SK-N-DZ (cell line): ENCODE results near the gene CITED2.

Experiments
- DNase-seq: peaks from one replicate; pipeline ENCODE4 v3.0.0-alpha.2; 2015; ENCODE audit warnings: low spot score

Gene CITED2

DNA sequence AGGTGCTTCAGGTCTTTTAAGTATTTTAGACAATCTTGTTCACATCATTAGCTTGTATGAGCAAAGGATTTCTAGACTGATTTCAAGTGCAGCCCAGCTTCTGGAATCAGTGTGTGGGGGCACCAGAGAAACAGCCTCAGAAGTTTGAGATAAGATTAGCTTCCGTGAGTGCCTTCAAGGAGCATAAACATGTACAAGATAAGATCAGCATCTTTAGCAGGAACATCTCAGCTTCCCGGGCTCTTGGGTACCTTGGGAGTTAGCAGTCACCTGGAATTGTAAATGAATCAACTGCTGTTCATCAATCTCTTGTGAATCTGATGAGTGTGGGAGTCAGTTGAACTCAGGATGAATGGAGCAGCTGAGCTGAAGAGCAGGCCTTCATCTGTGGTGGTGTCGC is 12.0 kb upstream of the CITED2 start:
- peak; percentile 72 for DNase-seq

DNA sequence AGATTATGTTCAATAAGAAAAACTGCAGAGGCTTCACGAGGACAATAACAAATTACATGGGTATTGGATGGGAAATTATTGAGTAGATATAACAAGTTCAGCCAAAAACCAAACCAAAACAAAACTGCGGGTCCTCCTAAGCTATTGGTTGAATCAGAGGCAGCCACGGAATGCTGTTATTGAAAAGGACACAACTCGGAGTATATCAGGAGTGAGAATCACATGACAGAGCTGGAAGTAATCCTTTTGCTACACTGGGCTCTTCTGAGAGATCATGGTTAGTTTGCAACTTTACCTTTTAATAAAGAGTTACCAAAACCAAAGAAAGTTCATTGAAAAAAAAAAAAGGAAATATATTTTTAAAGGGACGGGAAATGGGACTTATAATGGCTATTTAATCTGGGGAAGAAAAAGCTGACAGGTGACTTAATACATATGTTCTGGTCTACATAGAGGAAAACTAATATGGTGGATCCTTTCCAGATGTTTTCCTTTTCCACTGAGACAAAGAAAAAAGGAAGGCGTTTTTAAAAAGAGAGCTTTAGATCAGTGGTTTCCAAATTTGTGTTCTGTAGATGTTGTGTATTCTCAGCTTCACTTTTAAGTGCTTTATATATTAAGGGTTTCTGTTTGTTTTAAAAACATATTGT is 6.9 kb upstream of the CITED2 start:
- no peak for DNase-seq

DNA sequence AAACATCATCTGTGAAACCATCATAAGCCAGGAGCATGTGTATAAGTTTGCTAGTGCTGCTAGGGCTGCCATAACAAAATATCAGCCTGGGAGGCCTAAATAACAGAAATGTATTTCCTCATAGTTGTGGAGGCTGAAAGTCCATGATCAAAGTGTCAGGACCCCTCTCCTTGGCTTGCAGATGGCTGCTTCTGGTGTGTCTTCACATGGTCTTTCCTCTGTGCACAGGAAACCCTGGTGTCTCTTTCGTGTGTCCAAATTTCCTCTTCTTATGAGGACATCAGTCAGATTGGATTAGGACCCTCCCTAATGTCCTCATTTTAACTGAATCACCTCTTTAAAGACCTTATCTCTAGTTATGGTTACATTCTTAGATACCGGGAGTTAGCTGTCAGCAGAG is 6.2 kb upstream of the CITED2 start:
- no peak for DNase-seq

DNA sequence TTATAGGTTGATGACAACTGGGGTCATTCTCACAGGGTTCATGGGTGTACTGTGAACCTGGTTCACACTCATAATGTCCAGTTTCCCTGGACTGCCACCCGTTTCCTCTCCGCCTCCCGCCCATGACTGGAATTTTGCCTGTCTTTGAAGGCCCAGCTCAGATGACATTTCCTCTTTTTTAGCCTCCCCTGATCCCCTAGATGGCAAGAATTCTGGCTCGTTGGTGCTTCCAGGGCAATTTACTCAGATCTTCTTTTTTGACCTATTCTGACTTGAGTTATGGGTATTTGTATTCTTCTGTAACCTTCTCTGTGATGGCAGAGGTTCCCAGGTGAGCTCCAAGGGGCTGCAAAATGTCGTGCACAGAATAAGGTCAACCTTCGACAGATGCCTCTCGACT is 5.7 kb upstream of the CITED2 start:
- DNase-seq: no peak

DNA sequence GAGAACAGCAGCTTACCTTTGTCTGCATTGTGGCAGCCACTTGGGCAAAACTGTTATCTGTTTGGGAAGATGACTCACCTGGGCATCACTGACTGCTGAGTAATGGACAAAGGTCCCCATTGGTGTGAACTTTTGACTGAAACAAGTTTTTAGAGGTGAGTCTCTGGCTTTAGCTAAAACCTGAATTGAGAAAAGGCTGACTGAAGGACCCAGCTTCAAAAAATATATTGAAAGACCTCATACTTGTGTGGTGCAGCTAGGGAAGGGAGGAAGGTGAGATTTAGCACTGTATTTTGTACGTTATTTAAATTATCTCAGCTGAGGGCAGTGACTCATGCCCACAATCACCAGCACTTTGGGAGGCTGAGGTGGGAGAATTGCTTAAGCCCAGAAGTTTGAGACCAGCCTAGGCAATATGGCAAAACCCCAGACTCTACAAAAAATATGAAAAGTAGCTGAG is 4.5 kb upstream of the CITED2 start:
- DNase-seq: no peak

DNA sequence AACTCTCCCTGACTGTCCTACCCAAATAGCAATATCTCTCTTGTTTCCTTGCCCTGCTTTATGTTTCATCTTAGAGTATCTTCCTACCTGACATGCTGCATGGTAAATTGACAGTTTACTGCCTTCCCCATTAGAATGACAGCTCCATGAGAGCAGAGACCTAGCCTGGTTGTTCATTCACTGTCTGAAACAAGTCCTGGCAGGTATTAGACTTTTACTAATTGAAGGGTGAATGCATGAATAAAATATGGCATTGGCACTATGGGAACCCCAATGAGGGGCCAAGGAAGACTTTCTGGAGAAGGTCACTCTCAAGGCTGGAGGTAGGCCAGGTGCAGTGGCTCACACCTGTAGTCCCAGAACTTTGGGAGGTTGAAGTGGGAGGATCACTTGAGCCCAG is 3.8 kb upstream of the CITED2 start:
- DNase-seq: no peak

DNA sequence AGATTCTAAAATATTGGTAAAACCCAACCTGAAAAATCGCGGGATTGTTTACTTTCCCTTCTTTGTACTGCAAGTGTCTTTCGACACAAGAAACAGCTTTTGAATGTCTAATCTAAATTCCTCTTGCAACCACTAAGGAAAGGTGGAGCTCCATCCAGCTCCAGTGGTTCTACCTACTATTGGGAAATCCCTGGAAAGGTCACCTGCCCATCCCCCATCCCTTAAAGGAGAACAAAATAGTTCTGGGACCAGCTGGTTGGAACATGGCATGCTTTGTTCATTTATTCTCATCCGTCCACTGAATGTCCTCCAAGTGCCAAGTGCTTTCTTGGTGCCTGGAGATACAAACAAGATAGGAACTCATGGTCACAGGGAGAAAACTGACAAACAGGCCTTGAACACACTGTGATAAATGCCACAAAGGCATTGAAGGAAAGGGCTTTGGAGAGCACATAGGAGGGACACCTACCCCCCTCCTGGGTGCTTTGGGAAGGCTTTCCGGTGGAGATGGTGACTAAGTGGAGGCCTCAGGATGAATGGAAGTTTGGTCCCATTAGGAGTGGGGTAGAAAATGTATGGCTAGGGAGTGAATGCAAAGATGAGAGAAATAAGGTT is 2.3 kb upstream of the CITED2 start:
- no peak for DNase-seq

DNA sequence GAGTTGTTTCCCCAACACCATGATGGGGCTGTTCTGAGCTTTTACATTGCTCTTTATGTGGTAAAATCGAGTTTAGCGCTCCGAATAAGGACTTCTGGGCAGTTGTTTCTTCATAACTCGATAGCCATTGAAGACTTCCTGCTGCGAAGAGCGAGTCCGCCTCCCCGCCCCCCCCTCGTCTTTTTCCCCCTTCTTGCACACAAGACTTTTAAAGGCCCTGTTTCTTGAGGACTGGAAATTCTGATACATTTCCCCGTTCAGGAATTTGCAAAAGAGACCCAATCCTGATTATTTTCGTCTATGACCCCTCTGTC is 1.5 kb upstream of the CITED2 start:
- no peak for DNase-seq

DNA sequence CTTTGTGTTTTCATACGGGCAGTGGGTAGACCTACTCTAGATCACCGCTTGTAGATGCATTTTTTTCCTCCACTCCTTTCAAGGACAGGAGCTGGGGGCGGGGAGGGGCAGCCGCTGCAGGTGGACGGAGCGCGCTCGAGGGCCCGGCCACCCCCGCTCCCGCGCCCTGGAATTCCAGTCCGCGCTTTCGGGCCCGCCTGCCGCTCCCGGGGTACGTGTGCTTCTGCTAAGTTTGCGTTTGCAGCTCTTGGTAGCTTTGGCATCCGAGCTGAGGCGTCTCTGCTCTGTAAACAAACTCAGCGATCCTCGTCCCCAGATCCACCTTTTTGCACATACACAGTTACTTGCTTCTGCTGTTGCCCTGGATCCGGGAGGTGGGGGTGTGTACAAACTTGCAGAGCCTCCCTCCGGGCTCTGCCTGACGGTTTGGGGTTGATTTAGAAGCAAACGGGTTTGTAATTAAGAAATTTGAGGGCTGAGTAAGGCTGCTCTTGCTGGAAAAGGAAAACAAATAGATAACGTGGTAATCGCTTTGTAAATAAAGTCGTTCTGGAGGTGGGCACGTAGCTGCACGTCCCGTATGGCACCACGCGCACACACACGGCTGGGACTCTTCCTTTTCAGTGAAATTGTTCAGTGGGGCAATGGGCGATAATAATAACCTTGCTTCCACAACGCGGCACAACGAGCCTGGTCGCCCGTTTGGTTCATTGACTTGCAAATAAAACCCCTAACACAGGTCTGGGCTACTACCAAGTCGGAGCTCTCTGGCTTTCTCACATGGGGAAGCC is 973 bp upstream of the CITED2 start:
- DNase-seq: peak; percentile 96

DNA sequence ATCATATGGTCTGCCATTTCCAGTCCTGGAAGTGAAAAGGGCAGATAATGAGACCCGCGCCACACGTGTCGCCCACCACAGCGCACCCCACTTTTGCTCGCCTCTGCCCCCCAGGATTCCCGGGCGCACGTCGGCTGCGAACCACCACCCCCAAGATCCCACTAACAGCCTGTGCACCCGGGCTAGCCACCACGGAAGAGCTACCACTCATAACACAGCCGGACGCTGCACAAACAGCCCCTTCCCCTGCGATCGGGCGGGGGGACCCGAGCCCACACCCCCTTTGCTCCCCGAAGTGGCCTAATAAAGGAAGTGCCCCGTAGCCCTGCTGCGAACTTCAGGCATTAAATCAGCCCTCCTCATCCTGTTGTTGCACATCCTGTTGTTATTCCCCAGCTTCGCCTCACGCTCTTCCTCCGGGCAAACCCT is 506 bp downstream of the CITED2 start:
- DNase-seq: no peak

DNA sequence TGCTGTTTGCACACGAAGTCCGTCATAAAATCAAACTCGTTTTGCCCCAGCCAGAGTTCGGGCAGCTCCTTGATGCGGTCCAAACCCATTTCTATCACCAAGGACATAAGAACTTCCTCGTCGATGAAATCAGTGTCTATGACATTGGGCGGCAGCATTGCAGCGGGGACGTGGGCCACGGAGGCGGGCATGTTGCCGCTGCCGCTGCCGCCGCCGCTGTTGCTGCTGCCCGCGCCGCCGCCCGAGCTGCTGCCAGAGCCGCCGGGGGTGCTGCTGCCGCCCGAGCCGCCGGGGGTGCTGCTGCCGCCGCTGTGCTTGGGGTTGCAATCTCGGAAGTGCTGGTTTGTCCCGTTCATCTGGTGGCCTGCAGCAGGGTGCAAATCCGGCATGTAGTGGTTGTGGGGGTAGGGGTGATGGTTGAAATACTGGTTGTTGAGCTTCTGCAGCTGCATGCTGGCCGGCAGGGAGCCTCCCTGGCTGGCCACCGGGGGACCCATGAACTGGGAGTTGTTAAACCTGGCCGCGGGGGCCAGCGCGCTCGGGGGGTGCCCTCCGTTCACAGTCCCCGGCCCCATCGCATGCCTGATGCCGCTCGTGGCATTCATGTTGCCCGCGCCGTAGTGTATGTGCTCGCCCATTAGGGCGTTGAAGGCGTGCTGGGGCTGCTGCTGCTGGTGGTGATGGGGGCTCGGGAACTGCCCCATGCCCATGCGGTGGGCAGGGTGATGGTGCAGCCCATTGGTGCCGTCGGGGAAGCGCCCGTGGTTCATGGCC is 1.1 kb downstream of the CITED2 start:
- peak; percentile 55 for DNase-seq

DNA sequence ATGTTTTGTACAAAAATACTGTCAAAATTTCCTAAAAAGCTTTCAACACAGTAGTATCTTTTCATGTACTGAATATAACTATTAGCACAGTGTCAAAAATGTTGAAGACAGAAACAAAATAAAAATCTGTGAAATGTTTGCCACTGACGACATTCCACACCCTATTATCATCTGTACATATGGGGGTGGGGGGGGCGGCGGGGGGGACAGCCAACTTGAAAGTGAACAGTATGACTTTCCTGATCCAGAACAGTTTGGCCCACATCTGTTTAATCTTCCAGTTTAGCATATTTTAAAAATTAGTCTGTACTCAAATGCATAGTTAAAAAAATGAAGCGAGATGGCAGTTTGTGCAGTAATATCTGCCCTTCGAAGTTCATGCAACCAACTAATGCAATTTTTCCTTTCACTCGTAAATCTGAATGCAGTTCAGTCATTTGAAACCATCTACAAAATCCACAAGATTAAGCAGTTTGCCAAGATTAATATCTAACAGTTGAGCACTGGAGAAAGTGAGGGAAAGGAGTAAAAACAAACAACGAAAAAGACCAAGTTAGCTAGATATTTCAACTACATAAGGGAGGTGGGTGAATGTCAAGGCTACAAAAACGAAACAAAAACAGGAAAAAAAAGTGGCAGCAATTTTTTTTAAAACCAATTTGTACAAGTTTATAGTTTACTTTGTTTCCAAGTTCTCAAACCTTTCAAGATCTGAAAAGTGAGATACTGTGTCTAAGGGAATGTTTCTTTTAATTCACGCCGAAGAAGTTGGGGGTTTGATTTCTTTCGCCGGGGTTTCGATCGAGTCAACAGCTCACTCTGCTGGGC is 1.9 kb downstream of the CITED2 start:
- DNase-seq: no peak

DNA sequence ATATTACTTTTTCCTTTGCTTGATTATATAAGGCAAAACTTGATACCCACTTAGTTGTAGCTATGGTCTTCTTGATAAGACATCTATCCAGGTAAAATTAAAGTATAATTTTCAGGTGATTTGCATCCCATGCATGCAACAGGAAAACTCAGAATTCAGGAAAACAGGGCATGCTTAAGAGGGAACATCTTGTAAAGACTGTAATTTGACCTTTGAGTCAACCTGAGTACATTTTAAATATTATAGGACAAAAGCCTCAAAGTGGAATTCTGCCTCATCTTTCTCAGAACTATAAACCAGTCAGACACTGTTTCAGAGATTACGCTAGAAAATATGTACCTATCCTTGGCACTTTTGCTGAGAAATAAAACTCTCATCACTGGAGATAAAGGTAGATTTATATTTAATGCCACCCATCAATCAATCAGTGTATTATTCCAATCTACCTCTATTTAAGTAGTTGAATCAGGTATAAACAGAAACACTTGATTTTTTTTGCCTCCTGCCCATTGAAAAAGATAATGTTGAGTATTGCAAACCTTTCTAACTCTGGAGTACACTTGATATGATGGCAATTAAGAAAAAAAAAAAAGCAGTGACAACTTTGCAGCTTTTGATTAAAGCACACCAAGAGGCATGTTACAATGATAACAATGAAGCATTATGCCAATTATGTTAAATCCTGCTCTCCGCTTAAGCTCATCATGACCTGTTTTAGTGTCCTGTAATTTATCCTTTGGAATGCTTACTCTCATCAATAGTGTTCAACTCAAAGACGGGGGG is 2.8 kb downstream of the CITED2 start:
- DNase-seq: no peak

DNA sequence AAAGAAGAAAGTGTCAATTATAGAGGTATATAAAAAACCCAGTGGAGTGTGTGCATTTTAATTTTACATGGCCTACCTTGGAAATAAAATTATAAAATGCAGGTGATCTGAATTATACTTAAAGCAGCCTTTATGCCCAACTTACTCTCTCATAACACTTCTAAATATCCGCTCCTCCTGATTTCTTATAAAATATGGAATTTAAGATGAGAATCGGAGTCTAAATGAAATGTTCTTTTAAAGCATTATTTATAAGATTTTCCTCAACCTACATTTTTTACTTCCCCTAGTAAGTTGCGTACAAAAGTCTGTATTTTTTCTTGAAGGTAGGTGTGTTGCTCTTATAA is 3.5 kb downstream of the CITED2 start:
- DNase-seq: no peak

DNA sequence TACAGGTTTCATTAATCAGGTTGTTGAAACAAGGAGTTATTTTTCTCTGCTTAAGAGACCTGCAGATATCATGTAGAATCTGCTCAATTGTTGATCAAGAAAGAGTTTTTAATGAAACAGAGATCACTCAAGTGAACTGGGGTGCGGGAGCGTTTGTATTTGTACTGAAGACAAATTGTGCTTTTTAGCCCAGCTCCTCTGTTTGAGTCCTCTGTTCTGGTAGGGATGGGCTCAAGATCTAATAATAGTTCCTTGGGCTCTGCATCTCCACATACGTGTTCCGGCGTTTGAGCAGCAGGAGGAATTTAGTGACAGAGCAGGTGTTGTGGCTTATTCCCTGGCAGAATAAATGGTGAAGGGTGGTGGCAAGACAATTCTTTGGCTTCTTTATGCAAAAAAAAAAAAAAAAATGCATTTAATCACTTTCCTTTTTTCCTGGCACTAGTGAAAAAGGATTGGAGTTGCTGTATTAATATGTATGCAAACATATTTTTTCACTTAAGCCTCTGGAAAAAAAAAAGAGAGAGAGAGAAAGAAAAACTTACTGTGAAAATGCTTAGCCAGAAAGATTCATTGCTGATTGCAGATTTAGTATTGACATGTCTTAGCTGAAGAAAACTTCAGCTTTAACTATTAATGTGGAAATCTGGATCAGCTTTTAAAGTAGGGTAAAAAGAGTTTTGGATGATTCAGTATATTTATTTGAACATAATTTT is 4.0 kb downstream of the CITED2 start:
- DNase-seq: no peak

DNA sequence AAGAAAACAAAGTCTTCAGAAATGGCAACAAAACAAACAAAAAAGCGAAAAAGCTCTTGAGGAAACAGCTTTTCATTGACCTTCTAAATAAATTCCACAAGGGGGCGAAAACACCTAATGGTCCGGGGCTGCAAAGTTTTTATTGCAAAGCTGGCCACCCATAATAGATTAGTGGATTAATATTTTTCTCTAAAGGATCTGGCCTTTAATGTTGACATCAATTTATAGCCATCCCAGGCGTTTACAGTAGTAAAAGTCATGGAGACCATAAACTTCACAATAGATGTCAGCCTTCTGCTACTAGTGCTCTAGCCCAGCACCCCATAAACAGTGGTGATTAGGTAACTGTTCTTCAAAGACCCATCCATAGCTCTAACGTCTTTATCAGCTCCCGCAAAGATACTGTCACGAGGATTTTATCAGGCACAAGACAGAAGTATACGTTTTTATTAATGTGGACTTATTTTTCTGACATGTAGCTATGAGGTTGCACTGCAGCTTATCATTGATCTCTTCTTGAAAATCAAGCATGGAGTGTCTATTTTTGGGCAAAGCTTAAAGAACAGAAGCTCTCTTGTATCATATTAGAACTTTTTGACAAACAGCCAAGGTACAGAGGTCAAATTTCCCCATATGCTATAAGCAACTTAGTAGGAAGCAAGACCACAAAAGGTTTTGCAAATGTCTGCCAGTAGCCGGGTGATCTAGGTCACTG is 4.7 kb downstream of the CITED2 start:
- peak; percentile 43 for DNase-seq

DNA sequence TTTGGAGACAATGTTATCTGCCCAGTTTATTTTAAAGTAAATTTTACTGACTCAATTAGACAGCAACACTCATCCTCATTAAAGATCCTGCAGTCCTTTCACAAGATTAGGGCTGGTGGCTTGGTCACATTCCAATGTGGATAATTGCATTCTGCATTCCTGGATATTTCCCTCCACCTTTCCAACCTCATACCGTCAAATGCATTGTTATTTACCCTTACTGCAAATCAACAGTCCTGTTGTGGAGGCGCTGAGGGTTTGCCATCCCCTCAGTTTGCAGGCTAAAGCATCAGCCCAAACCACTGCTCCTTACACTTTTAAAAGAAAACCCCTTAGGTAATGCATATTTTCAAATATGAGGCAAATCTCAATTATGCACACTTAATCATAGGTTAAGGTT is 5.4 kb downstream of the CITED2 start:
- DNase-seq: no peak

DNA sequence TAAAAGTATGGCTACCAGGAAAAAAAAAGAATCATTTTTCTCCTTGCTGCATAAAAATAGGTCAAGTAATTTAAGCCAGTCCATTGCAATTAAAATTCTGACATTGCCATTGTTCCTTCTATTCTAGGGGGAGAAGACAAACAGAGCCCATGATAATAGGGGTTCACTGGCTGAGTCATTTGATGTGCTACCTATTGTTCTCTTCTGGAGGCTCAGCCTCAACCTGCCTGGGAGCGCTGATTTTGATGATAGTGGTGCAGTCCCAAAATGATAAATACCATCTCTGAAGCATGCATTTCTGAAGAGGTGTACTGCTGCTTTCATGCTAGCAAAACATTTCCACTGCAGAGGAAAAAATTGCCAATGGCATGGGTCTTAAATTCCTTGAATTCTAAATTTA is 5.8 kb downstream of the CITED2 start:
- no peak for DNase-seq

DNA sequence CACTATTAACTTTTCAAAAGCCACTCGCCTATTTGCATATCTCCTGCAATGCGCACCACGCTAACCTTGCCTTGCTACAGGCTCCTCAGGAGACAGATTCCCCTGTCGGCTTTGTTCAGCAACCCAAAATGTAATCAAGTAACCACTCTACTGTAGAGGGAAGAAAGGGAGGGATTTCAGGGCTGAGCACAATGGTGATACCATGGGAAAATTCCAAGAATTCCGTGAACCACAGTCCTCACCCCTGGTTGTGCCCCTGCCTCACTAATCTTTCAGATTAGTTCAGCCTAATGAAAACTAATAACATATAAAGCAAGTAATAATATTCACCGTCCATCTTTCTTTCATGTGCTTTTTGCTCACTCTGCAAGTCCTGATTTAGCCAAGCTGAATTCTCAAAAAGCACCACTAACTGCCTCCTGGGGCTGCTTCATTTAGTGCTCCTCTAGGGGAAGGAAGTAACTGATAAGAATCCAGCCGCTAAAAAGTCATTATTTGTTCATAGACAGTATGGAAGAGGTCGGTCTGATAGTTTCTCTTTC is 6.6 kb downstream of the CITED2 start:
- no peak for DNase-seq
